ENCODE results near the gene ATG2A. TPM values are rescaled to one million over a fixed set of nuclear protein-coding genes. Genes with fewer than 3 reads are reported as not detected.

The ATG2A gene
- total RNA-seq, 1 donor from 2014 or later = 24.8 TPM

DNA sequence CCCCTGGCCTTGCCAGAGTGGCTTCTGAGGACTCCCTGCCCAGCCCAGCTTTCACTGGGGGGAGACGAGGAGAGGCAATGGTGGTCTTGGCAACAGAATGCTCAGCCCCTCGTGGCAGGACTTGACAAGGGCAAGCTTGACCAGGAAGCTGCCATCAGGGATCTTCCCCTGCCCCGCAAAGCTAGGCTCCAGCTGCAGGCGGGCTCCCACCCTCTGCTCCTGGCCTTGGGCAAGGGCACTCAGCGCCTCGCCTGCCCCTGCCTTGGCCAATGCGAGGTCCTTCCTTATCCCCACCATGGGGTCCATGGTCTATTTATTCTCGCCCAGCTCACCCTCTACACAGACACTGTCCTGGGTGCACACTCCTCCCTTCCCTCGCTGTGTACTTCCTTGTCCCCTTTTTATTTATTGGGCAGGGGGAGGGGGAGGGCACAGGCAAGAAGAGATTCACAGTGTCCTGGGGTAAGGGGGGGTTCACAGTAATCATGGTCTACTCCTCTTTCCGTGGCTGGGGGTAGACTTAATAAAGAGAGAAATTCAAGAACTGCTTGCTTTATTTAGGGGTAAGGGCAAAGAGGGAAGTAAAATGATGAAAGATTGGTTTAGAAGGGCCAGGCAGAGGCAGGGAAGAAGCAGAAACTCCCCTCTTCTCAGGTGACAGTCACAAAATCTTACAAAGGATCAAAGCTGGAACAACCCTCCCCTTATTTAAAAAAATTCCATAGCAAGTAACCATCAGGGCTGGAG is 17.1 kb upstream of the ATG2A start:
- no peak overlapping the region for H3K4me3 ChIP-seq (ENCODE audit: low read depth, low read length)
- H3K27me3 ChIP-seq (ENCODE audit: control insufficient read depth, insufficient read depth, low read length) = no peaks in the 10 kb centered on the region
- H3K36me3 ChIP-seq (ENCODE audit: control insufficient read depth, insufficient read depth, low read length) = peaks cover 1% of the 10 kb centered on the region
- TF ChIP-seq, protein P1, sequence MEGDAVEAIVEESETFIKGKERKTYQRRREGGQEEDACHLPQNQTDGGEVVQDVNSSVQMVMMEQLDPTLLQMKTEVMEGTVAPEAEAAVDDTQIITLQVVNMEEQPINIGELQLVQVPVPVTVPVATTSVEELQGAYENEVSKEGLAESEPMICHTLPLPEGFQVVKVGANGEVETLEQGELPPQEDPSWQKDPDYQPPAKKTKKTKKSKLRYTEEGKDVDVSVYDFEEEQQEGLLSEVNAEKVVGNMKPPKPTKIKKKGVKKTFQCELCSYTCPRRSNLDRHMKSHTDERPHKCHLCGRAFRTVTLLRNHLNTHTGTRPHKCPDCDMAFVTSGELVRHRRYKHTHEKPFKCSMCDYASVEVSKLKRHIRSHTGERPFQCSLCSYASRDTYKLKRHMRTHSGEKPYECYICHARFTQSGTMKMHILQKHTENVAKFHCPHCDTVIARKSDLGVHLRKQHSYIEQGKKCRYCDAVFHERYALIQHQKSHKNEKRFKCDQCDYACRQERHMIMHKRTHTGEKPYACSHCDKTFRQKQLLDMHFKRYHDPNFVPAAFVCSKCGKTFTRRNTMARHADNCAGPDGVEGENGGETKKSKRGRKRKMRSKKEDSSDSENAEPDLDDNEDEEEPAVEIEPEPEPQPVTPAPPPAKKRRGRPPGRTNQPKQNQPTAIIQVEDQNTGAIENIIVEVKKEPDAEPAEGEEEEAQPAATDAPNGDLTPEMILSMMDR (IDR thresholded peaks at IDR 0.05; ENCODE audit: insufficient read depth, low read length, poor library complexity, severe bottlenecking) = no peak
- no peak for DNase-seq (ENCODE audit: low read depth)

DNA sequence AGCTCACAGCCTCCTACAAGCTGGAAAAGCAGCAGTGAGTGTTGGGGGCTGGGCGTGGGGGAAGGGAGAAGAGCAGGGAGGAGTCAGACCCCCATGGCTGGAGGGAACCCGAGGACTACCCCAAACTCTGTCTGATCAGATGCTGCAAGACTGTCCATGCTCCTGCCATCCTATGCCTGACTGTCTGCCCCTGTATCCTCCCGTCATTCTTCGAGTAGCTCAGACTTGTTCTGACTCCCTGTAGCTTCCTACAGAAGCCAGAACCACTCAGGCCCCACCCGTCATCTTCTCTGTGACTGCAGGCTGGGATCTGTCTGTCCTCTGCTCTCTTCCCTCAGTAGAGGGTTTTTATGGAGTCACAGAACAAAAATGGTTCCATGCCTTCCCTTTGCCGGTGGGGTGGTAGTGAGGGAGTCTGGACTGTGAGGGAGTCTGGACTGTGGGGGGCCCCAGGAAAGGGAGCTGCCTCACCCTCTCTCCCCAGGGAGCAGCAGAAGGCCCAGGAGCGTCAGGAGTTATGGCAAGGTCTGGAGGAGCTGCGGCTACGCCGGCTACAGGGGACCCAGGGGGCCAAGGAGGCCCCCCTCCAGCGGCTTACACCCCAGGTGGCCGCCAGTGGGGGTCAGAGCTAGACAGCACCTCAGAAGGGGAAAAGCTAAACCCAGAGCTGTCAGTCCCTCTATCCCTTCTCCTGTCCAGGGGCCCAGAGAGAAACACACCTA is 16.4 kb upstream of the ATG2A start:
- DNase-seq (ENCODE audit: low read depth) = no peak
- no peaks in the 10 kb centered on the region for H3K27me3 ChIP-seq (ENCODE audit: control insufficient read depth, insufficient read depth, low read length)
- no peak overlapping the region for H3K4me3 ChIP-seq (ENCODE audit: low read depth, low read length)
- peaks cover 1% of the 10 kb centered on the region for H3K36me3 ChIP-seq (ENCODE audit: control insufficient read depth, insufficient read depth, low read length)
- TF ChIP-seq, protein P1 (IDR thresholded peaks at IDR 0.05; ENCODE audit: insufficient read depth, low read length, poor library complexity, severe bottlenecking) = no peak

DNA sequence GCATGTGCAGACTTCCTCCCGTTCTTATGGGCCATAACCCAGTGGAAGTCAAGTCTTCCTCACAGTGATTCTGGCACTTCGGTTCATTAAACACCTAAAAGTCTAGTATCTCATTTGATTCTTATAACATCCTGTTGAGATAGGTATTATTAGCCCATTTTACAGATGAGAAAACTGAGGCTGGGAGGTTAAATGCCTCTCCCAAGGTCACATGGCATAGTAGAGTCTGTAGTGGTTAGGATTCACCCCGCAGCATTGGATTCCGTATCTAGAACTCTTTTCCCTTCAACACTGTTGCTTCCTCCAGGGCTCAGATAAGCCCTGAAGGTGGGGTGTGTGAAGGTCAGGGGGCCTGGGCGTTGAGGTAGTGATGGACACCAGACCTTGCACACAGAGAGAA is 15.3 kb upstream of the ATG2A start:
- no peak overlapping the region for H3K4me3 ChIP-seq (ENCODE audit: low read depth, low read length)
- no peak for DNase-seq (ENCODE audit: low read depth)
- H3K36me3 ChIP-seq (ENCODE audit: control insufficient read depth, insufficient read depth, low read length) = peaks cover 1% of the 10 kb centered on the region
- H3K27me3 ChIP-seq (ENCODE audit: control insufficient read depth, insufficient read depth, low read length) = no peaks in the 10 kb centered on the region
- TF ChIP-seq, protein P1 (IDR thresholded peaks at IDR 0.05; ENCODE audit: insufficient read depth, low read length, poor library complexity, severe bottlenecking) = no peak

DNA sequence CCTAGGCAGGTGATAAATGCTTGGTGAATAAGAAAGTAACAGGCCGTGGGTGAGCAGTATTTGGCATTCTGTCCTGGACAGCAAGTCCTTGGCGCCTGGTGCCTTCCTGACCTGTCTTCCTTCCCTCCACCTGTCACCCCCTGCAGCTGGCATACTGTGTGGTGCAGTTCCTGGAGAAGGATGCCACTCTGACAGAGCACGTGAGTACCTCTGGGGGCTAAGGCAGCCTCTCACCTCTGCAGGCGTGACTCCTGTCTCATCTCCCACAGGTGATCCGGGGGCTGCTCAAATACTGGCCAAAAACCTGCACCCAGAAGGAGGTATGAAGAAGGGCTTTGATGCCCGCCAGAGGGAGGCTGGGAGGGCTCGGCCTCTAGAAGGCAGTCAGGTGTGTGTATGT is 14.3 kb upstream of the ATG2A start:
- TF ChIP-seq, protein P1 (IDR thresholded peaks at IDR 0.05; ENCODE audit: insufficient read depth, low read length, poor library complexity, severe bottlenecking) = no peak
- no peak for DNase-seq (ENCODE audit: low read depth)
- Histone ChIP-seq H3K4me3 (ENCODE audit: low read depth, low read length) (no peak overlapping the region), H3K27me3 (ENCODE audit: control insufficient read depth, insufficient read depth, low read length) (no peaks in the 10 kb centered on the region), H3K36me3 (ENCODE audit: control insufficient read depth, insufficient read depth, low read length) (peaks cover 1% of the 10 kb centered on the region)

DNA sequence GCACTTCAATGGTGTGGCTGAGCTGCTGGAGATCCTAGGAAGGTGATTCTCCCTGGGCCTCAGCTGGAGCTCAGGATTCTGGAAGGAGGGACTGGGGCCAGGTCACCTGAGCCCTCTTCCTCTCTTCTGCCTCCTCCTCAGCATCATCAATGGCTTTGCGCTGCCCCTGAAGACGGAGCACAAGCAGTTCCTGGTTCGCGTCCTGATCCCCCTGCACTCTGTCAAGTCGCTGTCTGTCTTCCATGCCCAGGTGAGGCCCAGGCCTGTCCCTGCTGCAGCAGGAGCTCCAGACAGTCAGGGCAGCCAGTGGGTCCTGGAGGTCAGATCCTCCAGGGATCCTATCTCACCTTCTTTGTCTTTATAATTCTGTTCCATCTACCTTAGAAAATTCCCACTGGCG is 13.3 kb upstream of the ATG2A start:
- Histone ChIP-seq H3K36me3 (ENCODE audit: control insufficient read depth, insufficient read depth, low read length) (peaks cover 1% of the 10 kb centered on the region), H3K4me3 (ENCODE audit: low read depth, low read length) (no peak overlapping the region), H3K27me3 (ENCODE audit: control insufficient read depth, insufficient read depth, low read length) (no peaks in the 10 kb centered on the region)
- no peak for DNase-seq (ENCODE audit: low read depth)
- TF ChIP-seq, protein P1 (IDR thresholded peaks at IDR 0.05; ENCODE audit: insufficient read depth, low read length, poor library complexity, severe bottlenecking) = no peak
